Adrenal gland (tissue), 12 donors: ENCODE data around the gene SMURF1. TPM values are rescaled to one million over a fixed set of nuclear protein-coding genes. Genes with fewer than 3 reads are reported as not detected.

Experiments
- DNase-seq, 7 donors: peaks; one replicate each; pipeline ENCODE4 v3.0.0-alpha.2; 2019 to 2020
- H3K27ac ChIP-seq, 5 donors: fragments of 200-600 bp; sonication (generic) in 4 of 5; 1 replicate in 3 of 5; 2 replicates in 2 of 5; pipeline versions ENCODE4 v1.5.1 to v1.8.0; 2016 to 2020; ENCODE audit warnings: mild to moderate bottlenecking in 1 of 5
- H3K27me3 ChIP-seq: fragments of 200-600 bp; 2 replicates; pipeline ENCODE4 v1.8.0; 2021
- H3K36me3 ChIP-seq, 2 donors: fragments of 200-600 bp; replicated peaks in 1 of 2; 1 replicate in 1 of 2; 2 replicates in 1 of 2; pipeline versions ENCODE4 v1.5.1 to v1.8.0; 2018 to 2022
- H3K4me1 ChIP-seq, 2 donors: fragments of 200-600 bp; replicated peaks in 1 of 2; 1 replicate in 1 of 2; 2 replicates in 1 of 2; pipeline versions ENCODE4 v1.5.1 to v1.8.0; 2018 to 2021
- H3K4me3 ChIP-seq, 4 donors: fragments of 200-600 bp; sonication (generic) in 3 of 4; one replicate each; pipeline ENCODE4 v1.5.1; 2016 to 2018
- H3K9me3 ChIP-seq, 3 donors: fragments of 200-600 bp; sonication (generic) in 1 of 3; replicated peaks in 1 of 3; 1 replicate in 2 of 3; 2 replicates in 1 of 3; pipeline versions ENCODE4 v1.5.1 to v1.8.0; 2016 to 2021
- CTCF ChIP-seq, 6 experiments: fragments of 450-650 bp in 4 of 6; fragments of 200-600 bp in 2 of 6; sonication (generic) in 1 of 6; IDR thresholded peaks; 1 replicate in 5 of 6; 2 replicates in 1 of 6; pipeline versions ENCODE4 v1.5.1 to v1.8.0; 2016 to 2021; ENCODE audit warnings: antibody characterized with exemption in 6 of 6, mild to moderate bottlenecking in 2 of 6, moderate library complexity in 1 of 6
- POLR2A ChIP-seq, 2 donors: fragments of 450-650 bp; IDR thresholded peaks; one replicate each; pipeline ENCODE4 v1.6.1; 2017; ENCODE audit warnings: antibody characterized with exemption in 2 of 2, mild to moderate bottlenecking in 2 of 2, moderate library complexity in 1 of 2
- WGBS, 4 donors: extraction: QIAGEN DNeasy Blood & Tissue Kit in 2 of 4; methylation state at CpG; one replicate each; pipeline versions ENCODE4 v1.1.5 to v1.1.7; 2013 to 2017; 5-methylcytosine and 5-hydroxymethylcytosine counted together
- intact Hi-C, 2 donors: fragments of 100-400 bp; cut with DNase I; formaldehyde crosslinking; loops; one replicate each; pipeline versions ENCODE4 v1.14.1 to v1.15.0; 2022 to 2023
- polyA plus RNA-seq, 3 donors: library from polyadenylated mRNA; stranded (reverse); fragments of 200-250 nt in 2 of 3; fragments of 350-450 nt in 1 of 3; fragmentation: Illumina TruSeq in 1 of 3; extraction: RNeasy Lipid Tissue Mini Kit (QIAGEN cat#74804) in 1 of 3; gene quantifications; one replicate each; pipeline ENCODE4 v1.2.3, GENCODE V29; 2013 to 2014
- total RNA-seq, 9 donors: library from RNA; depleted of rRNA in 4 of 9; stranded (reverse); fragments of >200 nt in 4 of 9; fragments of 120-200 nt in 1 of 9; fragmentation: NEBNext Ultra II Directional in 1 of 9; extraction: Animal tissue kit (Norgen Biotek cat#: 25700) in 1 of 9; gene quantifications; one replicate each; pipeline versions ENCODE4 v1.1.0 to v1.2.4, GENCODE V29; 2013 to 2023
- donor health status: healthy with polysubstance abuse.
- donor health status: Bipolar disorder and iron deficiency.
- donor health status: DM: yes; HTN: yes; CAD: no.
- donor health status: DM: no; HTN: no; CAD: no.
- donor health status: DM: no; HTN: no; CAD: no.
- donor health status: DM: yes; HTN: yes; CAD: no.

SMURF1 gene
- total and polyA plus RNA-seq, 12 donors: 8.9 to 40.3 (median 22.3) TPM

- WGBS, 4 donors: 5 to 43% (median 28%) methylated on average over 1 of the region's 1 CpG
- TF ChIP-seq POLR2A (IDR thresholded peaks at IDR 0.05) (no peak), CTCF (IDR thresholded peaks at IDR 0.05) (no peak)
Measured at GRCh38 chr7:99155211-99155610, 11.3 kb upstream of the SMURF1 start.

DNA sequence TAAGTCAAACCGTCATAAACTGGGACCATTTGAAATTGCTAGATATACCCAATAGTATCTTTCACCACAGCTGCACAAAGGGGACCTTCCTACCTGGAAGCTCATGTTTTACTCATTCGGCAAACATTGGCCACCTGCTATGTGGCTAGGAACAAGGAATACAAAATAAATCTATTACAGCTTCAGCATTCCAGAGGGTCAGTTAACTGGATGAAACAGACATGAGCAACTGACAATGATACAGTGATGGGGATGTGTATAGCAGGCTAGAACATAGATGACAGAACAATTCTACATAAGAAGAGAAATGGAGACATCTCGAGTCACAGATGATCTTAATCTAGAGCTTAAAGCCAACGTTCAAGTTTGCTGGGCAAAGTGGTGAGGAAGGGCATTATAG is 3.1 kb upstream of the SMURF1 start:
- peaks cover 0 to 7% of the 10 kb centered on the region in 2 donors for H3K4me1 ChIP-seq
- H3K36me3 ChIP-seq: no peaks in the 10 kb centered on the region
- WGBS, 4 donors: 75 to 79% (median 77%) methylated on average over 4 of the region's 4 CpGs
- intact Hi-C loops: loop anchor here (5.0 to 10.0 kb wide), 3 partner anchors 102 to 178 kb away; partner anchors contain the start of gene ARPC1A (in 1 of the 2)
- TF ChIP-seq CTCF (IDR thresholded peaks at IDR 0.05): no peak
- TF ChIP-seq POLR2A (IDR thresholded peaks at IDR 0.05): no peak
- DNase-seq: no peak
- H3K27ac ChIP-seq: no peak overlapping the region
- no peaks in the 10 kb centered on the region for H3K27me3 ChIP-seq
- no peak overlapping the region for H3K4me3 ChIP-seq
- no peaks in the 10 kb centered on the region for H3K9me3 ChIP-seq

More at GRCh38 chr7:99155211-99155610, 11.3 kb upstream of the SMURF1 start:
- Histone ChIP-seq H3K4me1 (peaks cover 0 to 4% of the 10 kb centered on the region in 2 donors), H3K27me3 (no peaks in the 10 kb centered on the region), H3K4me3 (no peak overlapping the region), H3K27ac (no peak overlapping the region), H3K9me3 (no peaks in the 10 kb centered on the region), H3K36me3 (no peaks in the 10 kb centered on the region)
- DNase-seq: no peak
- intact Hi-C loops: no loop called here

- WGBS, 4 donors: 1 to 2% methylated on average over 29 to 45 of the region's 46 CpGs; no CpG with 5 or more reads in 2 of the 4 donors
- Histone ChIP-seq H3K27ac (peak overlapping the region; percentile 73 to 100 (median 96)), H3K27me3 (no peaks in the 10 kb centered on the region), H3K36me3 (no peaks in the 10 kb centered on the region), H3K9me3 (no peaks in the 10 kb centered on the region), H3K4me1 (peaks cover 20 to 40% of the 10 kb centered on the region in 2 donors), H3K4me3 (peak overlapping the region in 3 of 4 donors; percentile 54 to 98 (median 96))
- TF ChIP-seq POLR2A (IDR thresholded peaks at IDR 0.05) (no peak), CTCF (IDR thresholded peaks at IDR 0.05) (no peak)
- DNase-seq: no peak
- intact Hi-C loops: loop anchor here (5.0 to 10.0 kb wide), 3 partner anchors 99 to 181 kb away; partner anchors contain the start of gene ARPC1A (in 1 of the 2)
Measured at GRCh38 chr7:99143521-99143852, 421 bp downstream of the SMURF1 start.

- peak overlapping the region in 2 of 4 donors; percentile 96 to 98 for H3K4me3 ChIP-seq
- H3K9me3 ChIP-seq: no peaks in the 10 kb centered on the region
- H3K36me3 ChIP-seq: no peaks in the 10 kb centered on the region
- intact Hi-C loops: loop anchor here (5.0 to 10.0 kb wide), 3 partner anchors 98 to 182 kb away; partner anchors contain the start of gene ARPC1A (in 1 of the 2)
- H3K4me1 ChIP-seq: peaks cover 22 to 46% of the 10 kb centered on the region in 2 donors
- peak; percentile 97 to 100 (median 98) for DNase-seq
- H3K27me3 ChIP-seq: no peaks in the 10 kb centered on the region
- TF ChIP-seq POLR2A (IDR thresholded peaks at IDR 0.05): peak in 1 of 2 donors; percentile 6
- no peak for TF ChIP-seq CTCF (IDR thresholded peaks at IDR 0.05)
- 5 to 11% (median 7%) methylated on average over 17 to 33 of the region's 33 CpGs for WGBS, 4 donors
- H3K27ac ChIP-seq: peak overlapping the region; percentile 75 to 100 (median 96)
Measured at GRCh38 chr7:99142727-99143520, 984 bp downstream of the SMURF1 start.
